ENCODE results near the gene GAS2L3.
"Not testable (repeated sequence)": the region's sequence is repeated elsewhere in the genome, so short reads cannot be mapped to it uniquely, and the experiment has no call there.

The GAS2L3 gene

DNA sequence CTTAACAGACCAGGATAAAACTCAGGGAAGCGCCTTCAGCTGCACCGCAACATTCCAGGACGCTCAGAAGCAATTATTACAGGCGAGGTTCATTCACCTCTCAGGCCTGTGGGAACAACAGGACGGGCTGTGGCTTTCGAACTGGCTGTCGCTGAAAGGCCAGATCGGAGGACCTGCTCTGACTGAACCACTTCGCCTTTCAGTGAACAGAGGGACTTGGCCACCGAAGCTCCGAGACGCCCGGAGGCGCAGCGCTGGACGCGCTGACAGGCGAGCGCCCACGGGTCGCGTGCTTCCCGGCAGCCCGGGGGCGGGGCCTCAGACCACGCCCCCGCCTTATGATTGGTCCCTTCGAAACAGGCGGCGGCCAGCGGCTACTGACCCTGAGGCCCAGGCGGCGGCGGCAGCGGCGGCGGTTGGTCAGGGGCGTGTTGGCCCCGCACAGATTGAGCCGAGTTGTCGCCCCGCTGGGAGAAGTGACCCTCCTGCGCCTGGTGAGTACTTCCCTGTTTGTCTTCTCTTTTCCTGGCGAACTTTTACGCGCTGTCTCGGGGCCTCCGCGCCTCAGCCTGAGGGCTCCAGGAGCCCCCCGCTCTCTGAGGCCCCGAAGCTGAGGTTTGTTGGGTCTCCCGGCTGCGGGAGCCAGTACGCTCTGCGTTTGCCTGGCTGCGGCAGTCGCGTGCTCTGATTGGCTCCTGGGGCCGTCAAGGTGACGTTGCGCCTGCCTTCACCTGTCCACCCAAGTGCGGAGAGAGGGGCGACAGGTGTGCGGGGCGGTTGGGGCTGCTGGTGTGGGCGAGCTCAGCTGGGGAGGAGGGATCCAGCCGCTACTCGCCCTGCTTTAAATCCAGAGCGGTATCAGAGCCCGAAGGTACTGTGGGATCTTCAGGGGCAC is at the start of gene GAS2L3:
Gene GAS2L3 (plus strand): TSS at position 393 of the 895 bp plus-strand sequence. CDS start 21,221 bp downstream, outside the sequence.
- DNase-seq (ENCODE audit: low read depth, low spot score), result peak; percentile 20

DNA sequence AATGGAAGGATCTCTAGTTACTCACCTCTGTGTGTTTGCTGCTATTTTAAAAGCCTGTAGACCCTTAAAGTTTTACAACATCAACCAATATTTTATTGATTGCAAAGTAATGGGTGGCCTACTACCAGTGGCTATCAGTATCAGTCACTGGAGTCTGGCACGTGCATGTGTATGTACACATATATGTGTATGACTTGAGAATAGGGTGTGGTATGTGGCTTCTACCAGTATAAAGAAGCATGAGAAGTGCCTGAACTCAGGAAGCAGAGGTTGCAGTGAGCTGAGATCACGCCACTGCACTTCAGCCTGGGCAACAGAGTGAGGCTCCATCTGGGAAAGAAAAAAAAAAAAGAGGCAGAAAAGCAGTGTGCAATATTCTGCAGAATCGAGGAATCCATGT is 45.5 kb upstream of the GAS2L3 start:
- no peak for DNase-seq (ENCODE audit: low read depth, low spot score)

DNA sequence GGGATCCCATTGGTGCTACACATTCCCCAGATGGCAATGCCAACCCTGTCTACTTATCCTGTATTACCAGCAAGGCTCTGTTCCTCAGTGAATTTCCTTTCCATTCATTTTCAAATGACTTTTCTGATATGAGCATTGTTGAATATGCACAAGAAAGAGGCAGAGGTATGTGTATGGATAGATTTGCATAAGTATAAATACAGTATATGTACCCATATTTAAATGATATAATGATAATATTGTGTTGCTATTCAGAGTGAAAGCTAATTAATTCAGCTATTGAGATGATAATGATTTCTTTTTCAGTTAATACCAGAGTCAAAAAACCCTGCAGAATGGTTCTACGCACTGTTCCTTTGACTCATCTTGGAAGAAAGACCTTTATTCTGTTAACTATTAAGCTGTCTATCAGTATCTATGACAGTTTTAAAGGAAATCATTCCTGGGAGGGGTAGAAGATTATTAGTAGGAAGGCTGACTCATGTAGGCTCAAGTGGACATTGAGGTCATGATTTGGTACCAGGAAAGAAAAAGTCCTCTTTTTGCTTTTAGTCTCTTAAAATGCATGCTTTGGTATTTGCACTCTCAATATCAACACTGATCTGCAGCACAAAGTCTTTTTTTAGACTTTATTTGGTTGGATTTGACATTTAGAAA is 44.9 kb upstream of the GAS2L3 start:
- DNase-seq (ENCODE audit: low read depth, low spot score), result no peak

DNA sequence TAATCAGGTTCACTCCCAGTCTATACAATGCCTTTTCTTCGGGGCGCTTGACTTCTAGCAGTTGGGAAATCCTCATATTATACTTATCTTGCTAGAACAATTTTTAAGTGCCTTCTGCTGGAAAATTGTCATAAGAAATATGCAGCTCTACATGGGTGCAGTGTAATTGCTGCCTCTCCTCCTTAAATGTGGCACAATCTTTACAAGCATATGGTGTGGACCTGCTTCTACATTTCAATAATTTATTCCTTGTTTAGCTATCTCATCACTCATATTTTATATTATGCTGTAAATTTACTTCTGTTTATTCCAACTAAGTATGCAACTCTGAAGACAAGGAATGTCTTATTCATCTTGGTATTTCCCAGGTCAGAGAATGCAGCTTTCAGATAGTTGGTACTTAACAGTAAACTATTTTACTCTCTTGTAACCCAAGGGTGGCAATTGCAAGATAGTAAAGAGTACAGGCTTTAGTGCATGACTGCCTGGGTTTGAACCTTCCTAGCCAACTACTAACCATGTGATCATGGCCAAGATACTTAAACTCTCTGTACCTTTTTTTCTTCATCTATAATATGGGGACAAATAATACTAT is 43.6 kb upstream of the GAS2L3 start:
- no peak for DNase-seq (ENCODE audit: low read depth, low spot score)

DNA sequence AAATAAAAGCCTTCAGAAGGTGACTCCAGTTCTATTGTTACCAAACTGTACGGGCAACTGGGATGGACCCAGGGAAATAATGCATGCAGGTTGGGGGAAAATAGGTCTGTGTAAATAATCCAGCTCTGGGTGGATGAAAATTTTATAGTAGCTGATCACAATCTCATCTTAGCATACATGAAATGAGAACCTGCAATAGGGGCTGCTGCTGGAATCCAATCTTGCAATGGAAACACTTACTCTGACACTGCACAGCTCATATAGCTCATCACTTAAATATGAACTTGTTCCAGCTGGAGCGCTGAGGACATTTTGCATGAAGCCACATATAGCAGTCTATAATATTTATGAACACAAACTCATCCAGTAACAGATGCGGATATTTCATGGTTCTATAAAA is 40.1 kb upstream of the GAS2L3 start:
- DNase-seq (ENCODE audit: low read depth, low spot score), result no peak

DNA sequence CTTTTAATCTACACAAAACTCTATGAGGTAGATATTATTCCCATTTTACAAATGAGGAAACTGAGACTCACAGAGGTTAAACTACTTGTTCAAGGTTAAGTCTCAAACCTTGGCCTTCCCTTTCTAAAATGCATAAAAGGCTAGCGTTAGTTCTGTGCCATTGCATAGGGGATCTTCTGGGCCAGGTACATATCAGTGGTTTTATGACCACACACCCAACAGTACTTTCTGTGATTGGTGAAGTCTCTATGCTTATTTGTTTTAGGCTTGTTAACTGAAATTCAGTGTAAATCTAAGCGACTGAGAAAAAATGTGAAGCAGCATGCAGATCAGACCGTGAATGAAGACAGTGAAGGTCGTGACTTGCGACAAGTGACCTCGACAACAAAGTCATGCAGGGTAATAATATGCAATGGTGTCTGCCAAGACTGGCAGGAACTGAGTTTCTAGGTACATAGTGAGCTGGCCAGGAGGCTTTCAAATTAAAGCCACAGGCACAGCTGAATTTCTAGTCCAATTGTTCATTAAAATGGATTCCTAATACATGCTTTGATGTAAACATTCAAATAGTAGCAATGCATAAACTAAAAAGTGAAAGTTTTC is 38.8 kb upstream of the GAS2L3 start:
- DNase-seq (ENCODE audit: low read depth, low spot score), result no peak

DNA sequence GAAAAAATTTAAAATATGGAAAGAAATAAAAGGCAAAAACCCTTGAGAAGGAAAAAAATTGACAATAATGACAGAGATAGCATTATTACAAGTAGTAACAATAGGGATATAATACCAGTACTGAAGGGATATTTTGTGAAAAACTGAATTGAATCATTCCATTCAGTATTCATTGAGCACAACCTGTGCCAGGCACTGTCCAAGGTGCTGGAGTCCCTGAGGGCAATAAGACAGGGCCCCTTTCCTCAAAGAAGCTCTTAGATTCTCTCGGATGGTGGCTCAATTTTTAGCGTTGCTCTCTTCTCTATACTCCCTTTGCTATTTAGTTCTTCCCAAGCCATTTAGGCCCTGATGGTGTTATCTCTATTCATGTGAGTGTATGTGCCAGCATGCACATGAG is 34.3 kb upstream of the GAS2L3 start:
- no peak for DNase-seq (ENCODE audit: low read depth, low spot score)

DNA sequence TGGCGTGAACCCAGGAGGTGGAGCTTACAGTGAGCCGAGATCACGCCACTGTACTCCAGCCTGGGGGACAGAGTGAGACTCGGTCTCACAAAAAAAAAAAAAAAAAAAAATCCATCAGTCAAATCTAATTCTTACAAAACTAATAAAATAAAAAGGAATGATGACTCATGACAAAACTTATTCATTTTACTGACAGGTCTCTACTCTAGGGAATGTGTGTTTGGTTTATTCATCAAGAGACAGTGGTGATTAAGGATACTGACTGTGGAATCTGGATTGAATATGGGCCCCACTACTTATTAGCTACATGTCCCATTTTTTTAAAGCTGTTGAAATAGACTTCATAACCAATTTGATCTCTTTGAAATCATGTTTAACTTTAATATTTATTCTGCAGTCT is 29.3 kb upstream of the GAS2L3 start:
- no peak for DNase-seq (ENCODE audit: low read depth, low spot score)

DNA sequence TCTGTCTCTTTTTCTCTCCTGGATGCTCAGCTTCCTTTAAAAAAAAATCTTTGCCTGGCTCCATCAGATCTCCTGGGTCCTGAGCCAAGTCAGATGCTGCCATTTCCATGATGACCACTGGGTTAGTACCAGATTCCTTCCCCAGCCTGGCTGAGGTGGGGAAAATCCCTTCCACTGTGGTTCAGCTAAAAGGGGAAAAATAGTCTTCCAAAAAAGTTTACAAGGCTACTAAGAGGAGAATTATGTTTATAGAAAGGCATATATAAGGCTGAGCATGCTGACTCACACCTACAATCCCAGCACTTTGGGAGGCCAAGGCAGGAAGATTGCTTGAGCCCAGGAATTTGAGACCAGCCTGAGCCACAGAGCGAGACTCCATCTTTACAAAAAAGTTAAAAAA is 28.4 kb upstream of the GAS2L3 start:
- DNase-seq (ENCODE audit: low read depth, low spot score), result no peak

DNA sequence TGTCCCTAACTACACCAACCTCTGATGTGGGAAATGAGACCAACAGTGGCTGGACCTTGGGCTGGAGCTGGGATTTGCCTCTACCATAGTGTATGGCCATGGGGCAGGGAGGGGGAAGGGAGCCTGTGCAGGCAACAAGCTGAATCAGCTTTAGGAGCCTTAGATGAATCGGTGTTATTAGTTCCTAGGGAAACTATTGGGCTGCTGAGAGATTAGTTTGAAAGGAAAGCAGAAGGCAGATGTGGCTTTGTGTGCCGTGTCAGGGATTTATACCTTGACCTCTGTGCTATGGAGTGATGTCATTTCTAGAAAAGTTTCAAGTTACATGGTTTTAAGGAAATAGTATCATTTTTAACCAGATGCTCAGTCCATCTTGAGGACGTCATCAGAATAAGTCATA is 19.5 kb upstream of the GAS2L3 start:
- DNase-seq (ENCODE audit: low read depth, low spot score), result no peak

DNA sequence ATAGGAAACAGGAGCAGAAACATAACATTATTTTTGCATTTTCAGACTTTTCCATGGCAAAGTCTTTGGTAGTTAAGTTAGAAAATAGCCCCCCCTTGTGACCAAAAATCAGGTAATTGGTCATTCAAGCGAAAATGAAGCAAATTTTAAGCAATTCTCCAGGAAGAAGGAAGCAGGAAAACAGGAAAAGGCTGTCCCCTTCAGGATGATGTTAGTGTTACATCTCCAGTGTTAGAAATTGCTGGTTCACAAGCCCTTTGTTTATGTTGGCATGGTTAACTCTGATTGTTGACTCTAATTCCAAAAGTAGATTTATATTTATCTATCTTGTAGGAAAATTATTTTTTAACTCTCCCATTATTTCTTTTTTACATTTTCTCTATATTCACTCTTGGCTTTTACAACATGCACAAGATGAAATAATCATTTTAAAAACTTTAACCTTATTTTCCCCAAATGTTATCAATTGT is 18.8 kb upstream of the GAS2L3 start:
- DNase-seq (ENCODE audit: low read depth, low spot score), result no peak

DNA sequence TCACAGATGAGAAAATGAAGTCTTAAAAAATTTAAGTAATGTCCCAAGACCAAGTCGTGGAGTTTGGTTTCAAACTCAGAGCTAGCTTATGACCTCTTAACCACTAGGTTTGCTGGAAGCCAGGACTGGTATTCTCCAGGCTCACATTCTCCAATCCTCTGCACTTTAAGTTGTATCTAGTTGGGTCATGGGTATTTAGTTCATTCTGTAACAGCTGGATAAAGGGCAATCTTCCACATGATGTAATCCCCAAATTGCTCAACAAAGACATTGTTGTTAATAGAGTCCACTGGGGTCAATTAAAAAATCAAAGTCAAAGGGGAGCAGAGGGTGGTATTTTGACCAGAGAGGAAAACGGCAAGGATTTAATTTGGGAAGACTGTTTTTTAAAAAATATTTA is 17.8 kb upstream of the GAS2L3 start:
- DNase-seq (ENCODE audit: low read depth, low spot score), result no peak

DNA sequence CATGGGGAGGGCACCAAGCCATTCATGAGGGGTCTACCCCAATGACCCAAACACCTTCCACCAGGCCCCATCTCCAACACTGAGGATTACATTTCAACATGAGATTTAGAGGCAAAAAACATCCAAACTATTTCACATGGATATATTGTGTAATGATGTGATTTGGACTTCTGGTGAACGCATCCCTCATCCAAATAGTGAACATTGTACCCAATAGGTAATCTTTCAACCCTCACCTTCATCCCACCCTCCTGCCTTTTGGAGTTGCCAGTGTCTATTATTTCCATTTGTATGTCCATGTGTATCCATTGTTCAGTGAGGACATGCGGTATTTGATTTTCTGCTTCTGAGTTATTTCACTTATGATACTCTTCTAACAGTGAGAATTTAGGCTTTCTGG is 16.1 kb upstream of the GAS2L3 start:
- DNase-seq (ENCODE audit: low read depth, low spot score), result no peak

DNA sequence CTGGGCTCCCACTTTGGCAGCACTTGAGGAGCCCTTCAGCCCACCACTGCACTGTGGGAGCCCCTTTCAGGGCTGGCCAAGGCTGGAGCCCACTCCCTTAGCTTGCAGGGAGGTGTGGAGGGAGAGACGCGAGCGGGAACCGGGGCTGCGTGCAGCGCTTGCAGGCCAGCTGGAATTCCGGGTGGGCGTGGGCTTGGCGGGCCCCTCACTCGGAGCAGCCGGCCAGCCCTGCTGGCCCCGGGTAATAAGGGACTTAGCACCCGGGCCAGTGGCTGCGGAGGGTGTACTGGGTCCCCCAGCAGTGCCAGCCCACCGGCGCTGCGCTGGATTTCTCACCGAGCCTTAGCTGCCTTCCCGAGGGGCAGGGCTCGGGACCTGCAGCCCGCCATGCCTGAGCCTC is 14.2 kb upstream of the GAS2L3 start:
- not testable (repeated sequence) for DNase-seq (ENCODE audit: low read depth, low spot score)

DNA sequence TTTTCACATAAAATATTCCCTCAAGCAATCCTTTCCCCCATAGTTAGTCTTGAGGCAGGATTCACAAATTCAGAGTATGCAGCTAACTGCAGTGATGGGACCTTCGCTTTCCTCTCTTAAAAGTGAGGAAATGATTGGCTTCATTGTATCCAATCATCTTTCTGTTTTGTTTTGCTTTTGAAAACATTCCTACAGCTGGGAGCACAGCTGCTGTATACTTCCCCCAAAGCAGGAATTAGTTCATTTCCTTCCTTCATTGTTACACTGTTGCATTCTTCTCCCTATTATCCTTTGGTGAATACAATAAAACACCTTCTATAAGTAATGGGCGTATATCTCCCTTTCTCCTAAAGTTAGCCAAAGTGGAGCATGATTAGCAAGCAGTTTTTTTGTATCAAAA is 9.4 kb upstream of the GAS2L3 start:
- DNase-seq (ENCODE audit: low read depth, low spot score), result no peak

DNA sequence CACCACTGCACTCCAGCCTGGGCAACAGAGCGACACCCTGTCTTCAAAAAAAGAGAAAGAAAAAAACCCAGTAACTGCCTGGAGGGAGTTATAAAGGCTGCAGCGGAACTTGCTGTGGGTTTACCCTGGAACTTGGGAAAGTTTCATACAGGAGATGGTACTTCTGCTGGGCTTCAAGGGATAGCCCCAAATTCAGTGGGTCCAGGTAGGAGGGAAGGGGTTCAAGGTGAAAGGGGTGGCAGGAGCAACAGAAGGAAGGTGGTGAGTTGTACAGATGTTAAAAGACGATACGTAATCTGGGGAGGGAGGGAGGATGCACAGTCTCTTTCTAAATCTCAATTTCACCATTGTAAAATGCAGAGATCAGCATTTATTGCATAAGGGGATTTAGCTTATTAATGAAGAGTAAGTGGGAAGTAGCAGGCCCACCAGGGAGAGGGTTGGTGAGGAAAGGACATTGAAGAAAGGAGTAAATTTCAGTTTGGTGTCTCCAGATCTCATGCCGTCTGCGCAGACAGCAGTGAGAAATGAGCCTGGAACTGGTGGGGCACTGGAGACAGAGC is 8.5 kb upstream of the GAS2L3 start:
- DNase-seq (ENCODE audit: low read depth, low spot score), result no peak

DNA sequence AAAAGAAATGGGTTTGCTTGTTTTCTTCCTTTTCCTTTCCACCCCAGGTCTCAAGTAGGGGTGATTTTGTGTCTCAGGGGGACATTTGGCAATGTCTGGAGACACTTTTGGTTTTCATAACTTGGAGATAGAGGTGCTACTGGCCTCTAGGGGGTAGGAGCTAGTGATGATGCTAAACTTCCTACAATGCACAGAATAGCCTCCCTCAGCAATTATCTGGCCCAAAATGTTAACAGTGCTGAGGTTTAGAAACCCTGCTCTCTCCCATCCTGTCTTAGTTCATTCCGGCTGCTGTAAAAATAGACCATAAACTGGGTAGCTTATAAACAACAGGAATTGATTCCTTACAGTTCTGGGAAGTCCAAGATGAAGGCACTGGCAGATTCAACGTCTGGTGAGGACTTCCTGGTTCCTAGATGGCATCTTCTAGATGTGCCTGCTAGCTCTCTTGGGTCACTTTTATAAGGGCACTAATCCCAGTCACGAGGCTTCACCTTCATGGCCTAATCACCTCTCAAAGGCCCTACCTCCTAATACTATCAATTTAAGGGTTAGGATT is 7.4 kb upstream of the GAS2L3 start:
- DNase-seq (ENCODE audit: low read depth, low spot score), result no peak

DNA sequence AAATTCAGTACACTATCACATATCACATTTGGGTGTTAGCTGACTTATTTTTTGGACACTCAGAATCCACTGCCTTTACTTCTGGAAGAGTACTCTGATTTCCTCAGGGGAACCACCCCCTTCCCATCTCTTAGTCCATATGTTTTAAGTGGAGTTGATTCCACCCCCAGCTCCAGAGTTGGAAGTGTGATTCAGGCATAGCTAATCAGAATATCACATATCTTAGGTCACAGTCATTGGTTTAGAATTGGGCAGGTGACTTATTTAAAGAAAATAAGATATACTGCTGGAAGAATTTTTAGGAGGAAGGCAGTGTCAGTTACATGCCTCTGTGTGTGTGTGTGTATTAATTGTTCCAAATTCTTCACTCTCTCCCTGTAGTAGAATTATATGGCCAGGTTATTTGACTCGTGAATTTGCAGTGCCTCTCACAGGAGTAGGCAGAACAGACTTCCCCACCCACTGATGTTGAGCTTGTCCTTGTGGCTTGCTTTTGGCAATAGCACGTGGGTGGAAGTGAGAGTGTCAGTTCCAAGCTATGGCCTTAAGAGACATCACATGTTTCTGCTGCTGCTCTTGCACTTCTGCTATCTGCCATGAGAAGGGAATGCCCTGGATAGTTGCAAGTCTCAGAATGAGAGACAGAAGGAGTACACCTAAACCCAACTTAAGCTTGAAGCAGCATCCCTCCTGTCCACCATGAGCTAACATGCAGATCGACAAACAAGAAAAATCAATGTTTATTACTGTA is 6.4 kb upstream of the GAS2L3 start:
- no peak for DNase-seq (ENCODE audit: low read depth, low spot score)

DNA sequence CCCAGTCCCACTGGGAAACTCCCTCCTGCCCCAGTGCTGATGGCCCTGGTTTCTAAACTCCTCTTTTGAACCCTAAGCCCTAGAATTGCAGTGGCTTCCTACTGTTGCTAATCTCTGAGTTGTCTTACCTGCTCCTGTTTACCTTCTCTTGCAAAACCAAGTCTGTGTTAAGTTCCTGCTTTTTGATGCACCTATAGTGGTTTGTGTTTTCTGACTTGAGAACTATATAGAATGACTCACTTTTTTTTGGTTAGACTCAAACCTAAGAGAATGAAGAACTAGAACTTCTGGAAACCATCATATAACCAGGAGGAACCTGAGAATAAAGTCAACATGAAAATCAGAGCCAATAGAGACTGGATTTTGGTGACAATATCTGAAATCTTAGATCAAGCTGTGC is 5.5 kb upstream of the GAS2L3 start:
- DNase-seq (ENCODE audit: low read depth, low spot score), result no peak

DNA sequence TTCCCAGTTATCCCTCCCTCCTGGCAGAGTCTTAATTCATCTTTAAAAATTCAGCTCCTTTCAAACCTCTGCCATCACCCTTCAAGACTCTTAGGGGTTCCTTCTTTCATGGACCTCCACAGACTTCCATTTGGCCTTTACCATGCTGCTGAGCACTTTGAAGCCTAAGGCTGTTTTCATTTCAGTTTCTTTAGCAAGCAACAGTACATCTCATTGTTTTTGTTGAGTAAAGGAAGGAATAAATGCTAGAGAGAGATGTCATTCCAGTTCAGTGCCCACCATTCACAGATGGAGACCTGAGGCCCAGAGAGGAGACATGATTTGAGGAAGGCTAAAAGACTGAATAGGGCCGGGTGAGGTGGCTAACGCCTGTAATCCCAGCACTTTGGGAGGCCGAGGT is 1.3 kb upstream of the GAS2L3 start:
- no peak for DNase-seq (ENCODE audit: low read depth, low spot score)
